H1 (cell line): Measurements from ENCODE around the gene HSDL2. TPM values are rescaled to one million over a fixed set of nuclear protein-coding genes. Genes with fewer than 3 reads are reported as not detected.

Experiments
- CTCF ChIA-PET: fragments of 300-600 bp; sonication (Branson Sonifier 250); formaldehyde crosslinking; loops from one replicate; lab custom pipeline; 2021; ENCODE audit not compliant: partially characterized antibody; lab: Charles Lee
- POLR2A ChIA-PET: fragments of 300-600 bp; sonication (Branson Sonifier 250); formaldehyde crosslinking; loops from one replicate; lab custom pipeline; 2021; ENCODE audit warnings: inconsistent platforms; ENCODE audit not compliant: partially characterized antibody; lab: Charles Lee
- DNase-seq, 2 experiments: peaks; one replicate each; pipeline versions ENCODE4 v3.0.0 to v3.0.0-alpha.2; 2010 to 2022; ENCODE audit warnings: low spot score in 2 of 2, low read depth in 1 of 2, mixed read lengths in 1 of 2
- FAIRE-seq: peaks from 2 replicates; lab custom pipeline; 2011; peaks lifted over from hg19 to GRCh38; lab: Jason Lieb, UNC
- H2AFZ ChIP-seq: 2 replicates; pipeline ENCODE4 v1.8.1; 2012; ENCODE audit warnings: low read length, inconsistent platforms
- H2AK5ac ChIP-seq: 2 replicates; pipeline ENCODE4 v1.6.1; 2013; ENCODE audit warnings: low read depth, low read length
- H2BK120ac ChIP-seq: replicated peaks from 2 replicates; pipeline ENCODE3; 2013; ENCODE audit warnings: low read depth, low read length, inconsistent platforms
- H2BK12ac ChIP-seq: 2 replicates; pipeline ENCODE4 v1.6.1; 2013; ENCODE audit warnings: low read depth, low read length
- H2BK15ac ChIP-seq: 2 replicates; pipeline ENCODE4 v1.6.1; 2013; ENCODE audit warnings: low read length
- H2BK20ac ChIP-seq: 2 replicates; pipeline ENCODE4 v1.6.1; 2013; ENCODE audit warnings: low read length
- H2BK5ac ChIP-seq: 2 replicates; pipeline ENCODE4 v1.6.1; 2013; ENCODE audit warnings: low read depth, low read length
- H3K14ac ChIP-seq: 2 replicates; pipeline ENCODE4 v1.6.1; 2013; ENCODE audit warnings: inconsistent platforms; ENCODE audit not compliant: insufficient read length
- H3K18ac ChIP-seq: 2 replicates; pipeline ENCODE4 v1.6.1; 2013; ENCODE audit warnings: low read length; ENCODE audit errors: extremely low read depth
- H3K23ac ChIP-seq: 2 replicates; pipeline ENCODE4 v1.6.1; 2013; ENCODE audit warnings: inconsistent platforms; ENCODE audit not compliant: insufficient read length
- H3K23me2 ChIP-seq: 2 replicates; pipeline ENCODE4 v1.6.1; 2013; ENCODE audit warnings: low read depth, low read length
- H3K27ac ChIP-seq: 2 replicates; pipeline ENCODE4 v1.6.1; 2011; ENCODE audit warnings: low read depth, low read length, inconsistent platforms
- H3K27me3 ChIP-seq, 4 experiments: replicated peaks in 1 of 4; 1 replicate in 1 of 4; 2 replicates in 3 of 4; pipeline versions ENCODE4 v1.6.1 to v1.8.1; 2011 to 2013; ENCODE audit warnings: low read length in 3 of 4, mild to moderate bottlenecking in 3 of 4, inconsistent platforms in 2 of 4, mixed read lengths in 2 of 4, moderate library complexity in 1 of 4; ENCODE audit not compliant: control insufficient read depth in 3 of 4, insufficient read depth in 3 of 4; ENCODE audit errors: extremely low read depth in 1 of 4
- H3K36me3 ChIP-seq, 4 experiments: 2 replicates each; pipeline versions ENCODE4 v1.6.1 to v1.8.1; 2011 to 2013; ENCODE audit warnings: mild to moderate bottlenecking in 4 of 4, low read length in 3 of 4, moderate library complexity in 2 of 4, control low read depth in 1 of 4, inconsistent platforms in 1 of 4; ENCODE audit not compliant: insufficient read depth in 4 of 4, control insufficient read depth in 2 of 4
- H3K4ac ChIP-seq: replicated peaks from 2 replicates; pipeline ENCODE3; 2013; ENCODE audit warnings: low read length, low read depth, mixed read lengths, inconsistent platforms; ENCODE audit not compliant: insufficient read length
- H3K4me1 ChIP-seq, 4 experiments: replicated peaks in 1 of 4; 1 replicate in 1 of 4; 2 replicates in 3 of 4; pipeline versions ENCODE4 v1.6.1 to v1.8.1; 2011 to 2013; ENCODE audit warnings: low read length in 3 of 4, inconsistent platforms in 2 of 4, mixed read lengths in 1 of 4; ENCODE audit not compliant: insufficient read depth in 4 of 4, control insufficient read depth in 3 of 4
- H3K4me2 ChIP-seq, 2 experiments: 2 replicates each; pipeline versions ENCODE4 v1.6.1 to v1.8.1; 2011 to 2013; ENCODE audit warnings: low read depth in 2 of 2, low read length in 2 of 2, control low read depth in 1 of 2, inconsistent platforms in 1 of 2, mild to moderate bottlenecking in 1 of 2; ENCODE audit not compliant: insufficient read depth in 1 of 2
- H3K4me3 ChIP-seq, 4 experiments: fragments of 200-600, 300-600 bp in 1 of 4; sonication (generic), shearing (Covaris generic), sonication (Bioruptor Twin) in 1 of 4; 2 replicates each; pipeline versions ENCODE4 v1.5.1 to v1.8.1; 2011 to 2016; ENCODE audit warnings: low read length in 4 of 4, low read depth in 3 of 4, control low read depth in 2 of 4, inconsistent platforms in 2 of 4, mild to moderate bottlenecking in 2 of 4, mixed read lengths in 1 of 4, moderate library complexity in 1 of 4; ENCODE audit not compliant: insufficient read depth in 2 of 4; ENCODE audit errors: extremely low read depth in 1 of 4
- H3K56ac ChIP-seq: replicated peaks from 2 replicates; pipeline ENCODE3; 2013; ENCODE audit warnings: low read depth, mild to moderate bottlenecking, mixed read lengths, low read length, inconsistent platforms; ENCODE audit not compliant: insufficient read length
- H3K79me1 ChIP-seq: 2 replicates; pipeline ENCODE4 v1.6.1; 2013; ENCODE audit warnings: low read depth, low read length, control low read depth
- H3K79me2 ChIP-seq, 2 experiments: 2 replicates each; pipeline versions ENCODE4 v1.6.1 to v1.8.1; 2012 to 2013; ENCODE audit warnings: low read length in 2 of 2, mild to moderate bottlenecking in 2 of 2, inconsistent platforms in 1 of 2; ENCODE audit not compliant: insufficient read depth in 2 of 2, control insufficient read depth in 1 of 2
- H3K9ac ChIP-seq, 4 experiments: replicated peaks in 1 of 4; 1 replicate in 1 of 4; 2 replicates in 3 of 4; pipeline versions ENCODE4 v1.6.1 to v1.8.1; 2011 to 2013; ENCODE audit warnings: low read depth in 3 of 4, low read length in 3 of 4, control low read depth in 2 of 4, mild to moderate bottlenecking in 2 of 4, moderate library complexity in 2 of 4, inconsistent platforms in 1 of 4; ENCODE audit errors: extremely low read depth in 1 of 4
- H3K9me3 ChIP-seq, 2 experiments: 2 replicates each; pipeline versions ENCODE4 v1.6.1 to v1.8.1; 2012 to 2013; ENCODE audit warnings: mild to moderate bottlenecking in 2 of 2, moderate library complexity in 2 of 2, control low read depth in 1 of 2, inconsistent platforms in 1 of 2, low read depth in 1 of 2, low read length in 1 of 2, mixed read lengths in 1 of 2; ENCODE audit not compliant: insufficient read depth in 2 of 2
- H4K20me1 ChIP-seq, 2 experiments: replicated peaks in 1 of 2; 2 replicates each; pipeline versions ENCODE3 to v1.8.1; 2011 to 2013; ENCODE audit warnings: inconsistent platforms in 2 of 2, low read length in 2 of 2, mild to moderate bottlenecking in 1 of 2; ENCODE audit not compliant: insufficient read depth in 2 of 2, control insufficient read depth in 1 of 2
- H4K5ac ChIP-seq: 2 replicates; pipeline ENCODE4 v1.6.1; 2013; ENCODE audit warnings: low read length, low read depth, mixed read lengths, inconsistent platforms; ENCODE audit not compliant: insufficient read length
- H4K8ac ChIP-seq: 2 replicates; pipeline ENCODE4 v1.8.0; 2013; ENCODE audit warnings: mild to moderate bottlenecking, moderate library complexity, low read length, inconsistent platforms; ENCODE audit not compliant: insufficient read depth; ENCODE audit errors: extremely low read depth
- H4K91ac ChIP-seq: replicated peaks from 2 replicates; pipeline ENCODE3; 2013; ENCODE audit warnings: low read length, mixed read lengths, inconsistent platforms; ENCODE audit not compliant: insufficient read length
- CTCF ChIP-seq, 3 experiments: IDR thresholded peaks; 1 replicate in 2 of 3; 2 replicates in 1 of 3; pipeline versions ENCODE4 v1.5.1 to v1.6.1; 2011; ENCODE audit warnings: low read length in 3 of 3, mild to moderate bottlenecking in 3 of 3, inconsistent platforms in 2 of 3, low read depth in 1 of 3, moderate library complexity in 1 of 3; ENCODE audit not compliant: insufficient read depth in 1 of 3; ENCODE audit errors: control extremely low read depth in 1 of 3
- POU5F1 ChIP-seq: IDR thresholded peaks from 2 replicates; pipeline ENCODE4 v1.6.1; 2011; ENCODE audit warnings: low read depth, mild to moderate bottlenecking, low read length, moderate library complexity
- RAD21 ChIP-seq, 2 experiments: IDR thresholded peaks in 1 of 2; conservative IDR thresholded peaks in 1 of 2; 2 replicates each; pipeline ENCODE4 v1.6.1; 2011; ENCODE audit warnings: low read depth in 2 of 2, low read length in 2 of 2, improper control_type of control experiment in 1 of 2, inconsistent platforms in 1 of 2, mild to moderate bottlenecking in 1 of 2, moderate library complexity in 1 of 2
- polyA plus RNA-seq, 7 experiments: library from polyadenylated mRNA; depleted of rRNA in 3 of 7; stranded (reverse) in 5 of 7; unstranded in 2 of 7; fragments of >200 nt in 5 of 7; fragments of 200-250 nt in 2 of 7; gene quantifications; 1 replicate in 5 of 7; 2 replicates in 1 of 7; 4 replicates in 1 of 7; pipeline versions ENCODE4 v1.2.1 to v1.2.3, GENCODE V29; 2011 to 2013; ENCODE audit warnings: missing spikeins in 2 of 7, mixed read lengths in 2 of 7
- total RNA-seq: library from RNA; stranded (reverse); fragmentation: NEBNext Ultra II Directional; extraction: Animal tissue kit (Norgen Biotek cat#: 25700); gene quantifications from 2 replicates; pipeline ENCODE4 v1.2.1, GENCODE V29; 2021

HSDL2 gene
- total and polyA plus RNA-seq, 2 of the 8 experiments (the other 6 are each of a cell fraction or from before 2014, with no cell fraction given) = 6.6 to 15.4 TPM

DNA sequence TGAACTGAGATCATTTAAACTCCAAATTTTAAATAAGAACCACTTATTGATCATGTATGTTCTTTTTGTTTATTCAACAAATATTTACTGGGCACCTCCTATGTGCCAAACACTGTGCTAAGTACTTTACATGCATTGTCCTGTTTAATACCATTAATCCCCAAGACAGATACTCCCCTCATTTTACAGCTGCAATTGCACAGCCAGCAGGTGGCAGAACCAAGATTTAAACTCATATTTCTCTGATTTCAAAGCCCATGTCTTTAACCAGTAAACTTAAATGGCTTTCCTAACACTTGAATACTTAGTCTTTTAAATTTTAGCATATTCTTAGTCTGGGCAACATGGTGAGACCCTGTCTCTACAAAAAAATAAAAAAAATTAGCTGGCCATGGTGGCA is 63.3 kb downstream of the HSDL2 start:
- H4K8ac ChIP-seq = no peak overlapping the region
- H3K18ac ChIP-seq = no peak overlapping the region
- no peak for TF ChIP-seq POU5F1
- TF ChIP-seq RAD21 (IDR thresholded peaks at IDR 0.05 in 1 of 2, conservative IDR thresholded peaks at IDR 0.05 in 1 of 2; ENCODE audit: low read depth in 2 of 2, low read length in 2 of 2) = peak in 1 of 2 experiments; percentile 29; a peak in 2 of 4 replicates
- peak in 2 of 3 experiments; percentile 15 to 32; a peak in 2 of 4 replicates for TF ChIP-seq CTCF (IDR thresholded peaks at IDR 0.05; ENCODE audit: control extremely low read depth in 1 of 3, insufficient read depth in 1 of 3, low read depth in 1 of 3, low read length in 3 of 3)
- H3K4me3 ChIP-seq = no peak overlapping the region
- no peak overlapping the region for H3K27ac ChIP-seq
- no peak overlapping the region for H3K9ac ChIP-seq
- H2AFZ ChIP-seq = no peak overlapping the region
- H3K56ac ChIP-seq = no peak overlapping the region
- H3K27me3 ChIP-seq = no peaks in the 10 kb centered on the region
- no peaks in the 10 kb centered on the region for H3K9me3 ChIP-seq
- H3K79me1 ChIP-seq = no peaks in the 10 kb centered on the region
- no peak overlapping the region for H2BK12ac ChIP-seq
- no peak overlapping the region for H3K4me2 ChIP-seq
- no peak overlapping the region for H2AK5ac ChIP-seq
- no peak overlapping the region for H4K5ac ChIP-seq
- H2BK15ac ChIP-seq = no peak overlapping the region
- no peaks in the 10 kb centered on the region for H3K23me2 ChIP-seq
- no peaks in the 10 kb centered on the region for H3K36me3 ChIP-seq
- no peak overlapping the region for H4K91ac ChIP-seq
- H4K20me1 ChIP-seq = no peaks in the 10 kb centered on the region
- no peaks in the 10 kb centered on the region for H3K79me2 ChIP-seq
- H3K4ac ChIP-seq = no peak overlapping the region
- H2BK5ac ChIP-seq = no peak overlapping the region
- H3K23ac ChIP-seq = no peak overlapping the region
- DNase-seq (no peak), FAIRE-seq (no peak)
- CTCF ChIA-PET = interaction anchor here (0.5 to 1.8 kb wide), 10 partner anchors 9 to 468 kb away, joined by 3 to 9 read pairs (median 4); no protein-coding TSS in a partner anchor
- no peaks in the 10 kb centered on the region for H3K4me1 ChIP-seq
- no peak overlapping the region for H2BK20ac ChIP-seq
- H2BK120ac ChIP-seq = no peak overlapping the region
- H3K14ac ChIP-seq = no peak overlapping the region
- POLR2A ChIA-PET = interaction anchor here (0.9 kb wide), 1 partner anchor 275 kb away, joined by 3 read pairs; the partner anchor contains the start of gene INIP
